ENCODE data around the gene LAIR1.
"Not testable (repeated sequence)": the region's sequence is repeated elsewhere in the genome, so short reads cannot be mapped to it uniquely, and the experiment has no call there.

Gene LAIR1

DNA sequence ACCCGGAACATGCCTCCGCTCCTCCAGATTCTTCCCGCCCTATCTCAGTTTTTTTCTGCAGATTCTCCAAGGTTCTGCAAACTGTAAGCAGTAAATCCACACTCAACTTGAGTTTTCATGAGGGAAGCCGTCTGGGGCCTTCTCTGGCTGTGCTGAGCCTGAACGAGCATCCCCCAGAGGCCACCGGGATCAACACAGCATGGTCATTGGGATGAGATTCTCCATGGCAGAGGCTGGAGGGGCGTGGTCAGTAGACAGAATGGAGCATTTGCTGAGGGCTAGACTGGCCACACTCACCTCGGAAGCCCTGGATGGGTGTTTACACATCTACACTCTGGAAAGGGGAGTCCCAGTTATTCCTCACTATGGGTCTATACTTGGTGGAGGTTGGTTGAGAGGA is 23.4 kb downstream of the LAIR1 start:
- DNase-seq (ENCODE audit: low spot score), result no peak

DNA sequence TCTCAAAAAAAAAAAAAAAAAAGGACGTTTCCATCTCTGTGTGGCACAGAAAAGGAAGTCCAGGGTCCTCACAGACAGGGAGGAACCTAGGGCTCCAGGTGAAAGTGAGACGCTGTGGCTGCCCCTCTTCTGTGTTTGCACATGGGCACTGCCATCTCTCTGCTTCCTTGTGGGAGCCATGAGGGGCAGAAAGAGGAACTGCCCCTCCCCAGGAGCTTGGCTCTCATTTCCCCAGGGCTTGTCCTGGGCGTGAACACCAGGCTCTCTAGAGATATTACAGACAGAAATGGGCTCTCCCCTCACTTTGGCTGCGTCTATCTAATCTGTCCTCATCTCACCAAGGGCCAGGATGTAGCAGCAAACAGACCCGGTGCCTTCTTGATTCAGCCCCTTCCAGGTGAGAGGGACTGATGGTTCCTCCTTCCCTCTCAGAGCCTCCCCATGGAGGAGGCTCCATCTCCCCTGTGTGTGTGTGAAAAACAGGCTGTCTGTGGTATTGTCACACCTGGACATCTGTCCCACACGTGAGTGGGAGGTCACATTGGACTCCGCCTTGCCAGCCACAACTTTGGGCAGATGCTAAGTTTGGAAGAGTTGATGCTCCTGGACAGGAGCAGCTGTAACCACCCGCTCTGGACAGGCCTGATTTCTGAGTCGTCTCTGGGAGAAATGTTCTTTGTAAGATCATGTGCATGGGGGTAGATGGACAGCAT is 24.9 kb downstream of the LAIR1 start:
- peak; percentile 56 for DNase-seq (ENCODE audit: low spot score)

DNA sequence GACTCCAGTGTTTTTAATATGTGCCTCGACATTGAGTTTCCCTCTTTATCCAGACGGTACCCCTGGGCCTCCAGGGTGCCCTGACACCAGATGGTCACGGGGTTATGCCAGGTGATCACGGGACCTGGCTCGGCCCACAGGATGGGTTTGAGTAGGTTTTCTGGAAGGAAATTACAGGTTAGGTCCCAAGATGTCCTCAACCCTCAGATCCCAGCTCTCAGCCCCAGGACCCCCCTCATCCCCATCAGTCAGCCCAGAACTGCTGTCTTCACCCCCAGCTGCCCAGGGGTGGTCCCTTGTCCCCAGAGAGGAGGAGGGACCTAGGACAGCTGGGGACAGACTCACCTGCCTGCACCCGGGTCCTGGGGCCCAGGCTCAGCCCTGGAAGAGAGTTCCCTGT is 26.2 kb downstream of the LAIR1 start:
- DNase-seq (ENCODE audit: low spot score), result no peak

DNA sequence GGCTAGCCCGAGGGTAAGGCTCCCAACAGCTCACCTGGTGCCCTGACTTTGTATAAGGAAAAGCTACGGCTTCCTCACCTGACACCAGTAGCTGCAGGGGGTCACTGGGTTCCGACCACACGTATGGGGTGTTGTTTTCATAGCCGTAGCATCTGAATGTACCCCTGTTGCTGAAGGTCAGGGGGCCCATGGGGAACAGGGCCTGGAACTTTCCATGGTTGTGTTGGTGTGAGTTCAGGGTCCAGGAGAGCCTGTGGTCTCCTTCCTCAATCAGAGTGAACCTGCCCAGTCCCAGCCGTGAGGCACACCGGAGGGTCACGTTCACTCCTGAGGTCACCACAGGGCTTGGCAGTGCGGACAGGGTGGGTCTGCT is 26.9 kb downstream of the LAIR1 start:
- DNase-seq (ENCODE audit: low spot score), result no peak

- no peak for DNase-seq (ENCODE audit: low spot score)
Observed at GRCh38 chr19:54336893-54337857, 27.6 kb downstream of the LAIR1 start.

DNA sequence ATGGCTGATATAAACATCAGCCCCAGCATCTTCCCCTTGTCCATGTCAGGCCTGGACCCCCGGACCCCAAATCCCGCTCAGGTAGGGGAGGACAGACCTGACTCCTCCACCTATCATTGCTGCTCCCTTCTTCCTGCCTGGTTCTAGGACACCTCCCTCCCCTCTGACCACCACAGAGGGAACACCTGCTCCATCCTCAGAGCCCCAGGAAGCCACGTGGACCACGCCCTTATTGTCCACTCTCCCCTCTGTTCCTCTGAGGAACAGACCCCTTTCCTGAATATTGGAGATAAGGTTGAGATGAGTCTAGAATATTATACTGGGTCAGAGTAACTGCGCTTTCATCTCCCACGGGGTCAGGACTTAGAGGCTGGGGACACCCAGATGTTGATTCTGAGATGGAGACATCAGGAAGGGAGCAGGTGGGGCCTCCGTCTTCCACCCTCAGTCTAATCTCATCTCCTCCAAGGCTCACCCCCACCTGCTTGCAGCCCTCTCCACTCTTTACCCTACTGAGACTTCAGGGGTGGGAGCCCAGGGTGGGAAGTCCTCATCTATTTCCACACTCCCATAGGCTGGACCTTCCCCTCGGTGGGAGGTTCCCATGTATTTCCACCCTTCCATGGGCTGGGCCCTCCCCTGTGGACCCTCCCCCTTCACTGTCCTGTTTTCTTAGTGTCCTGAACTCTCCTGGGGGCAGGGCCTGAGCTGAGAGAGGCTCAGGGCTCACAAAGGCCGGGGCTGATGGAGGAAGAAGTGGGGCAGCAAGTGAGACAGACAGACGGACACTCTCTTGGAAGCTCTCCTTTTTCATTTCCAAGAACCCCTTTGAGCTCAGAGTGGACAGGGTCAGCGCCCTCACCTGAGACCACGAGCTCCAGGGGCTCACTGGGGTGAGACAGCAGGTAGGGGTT is 28.5 kb downstream of the LAIR1 start:
- DNase-seq (ENCODE audit: low spot score), result no peak

DNA sequence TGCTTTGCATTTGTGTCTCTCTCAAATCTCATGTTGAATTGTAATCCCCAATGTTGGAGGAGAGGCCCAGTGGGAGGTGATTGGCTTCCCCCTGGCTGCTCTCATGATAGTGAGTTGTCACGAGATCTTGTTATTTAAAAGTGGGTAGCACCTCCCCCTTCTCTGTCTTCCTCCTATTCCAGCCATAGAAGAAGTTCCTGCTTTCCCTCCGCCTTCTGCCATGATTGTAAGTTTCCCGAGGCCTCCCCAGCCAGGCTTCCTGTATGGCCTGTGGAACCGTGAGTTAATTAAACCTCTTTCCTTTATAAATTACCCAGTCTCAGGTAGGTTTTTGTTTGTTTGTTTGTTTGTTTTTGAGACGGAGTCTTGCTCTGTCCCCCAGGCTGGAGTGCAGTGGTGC is 29.6 kb downstream of the LAIR1 start:
- no peak for DNase-seq (ENCODE audit: low spot score)

DNA sequence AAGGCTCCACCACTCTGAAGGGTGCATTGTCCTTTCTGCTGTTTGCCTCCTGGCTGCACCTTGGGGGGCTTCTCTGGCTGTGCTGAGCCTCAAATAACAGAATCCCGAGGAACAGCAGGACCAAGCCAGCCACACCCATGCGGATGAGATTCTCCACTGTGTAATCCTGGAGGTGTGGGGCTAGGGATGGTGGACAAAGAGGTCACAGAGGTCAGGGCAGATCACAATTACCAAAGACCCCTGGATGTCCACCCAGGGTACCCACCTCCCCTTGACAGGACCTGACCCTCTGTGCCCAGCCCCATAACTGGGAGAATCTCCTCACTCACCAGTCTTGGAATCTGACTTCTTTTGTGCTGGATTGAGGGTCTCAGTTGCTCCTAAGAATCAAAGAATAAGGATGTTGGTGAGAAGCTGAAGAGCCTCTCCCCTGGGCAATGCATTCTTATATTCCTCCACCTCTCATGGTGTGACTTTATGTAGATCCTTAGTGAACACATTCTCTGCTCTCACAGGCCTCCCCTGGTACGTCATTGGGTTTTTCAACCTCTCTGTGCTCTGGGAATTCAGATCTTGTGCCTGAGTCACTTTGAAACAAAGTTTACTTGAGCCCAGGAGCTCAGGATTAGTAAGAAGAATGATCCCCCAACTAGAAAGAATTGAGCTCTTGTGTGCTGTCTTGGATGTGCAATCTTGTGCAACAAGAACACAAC is 31.0 kb downstream of the LAIR1 start:
- DNase-seq (ENCODE audit: low spot score), result no peak

DNA sequence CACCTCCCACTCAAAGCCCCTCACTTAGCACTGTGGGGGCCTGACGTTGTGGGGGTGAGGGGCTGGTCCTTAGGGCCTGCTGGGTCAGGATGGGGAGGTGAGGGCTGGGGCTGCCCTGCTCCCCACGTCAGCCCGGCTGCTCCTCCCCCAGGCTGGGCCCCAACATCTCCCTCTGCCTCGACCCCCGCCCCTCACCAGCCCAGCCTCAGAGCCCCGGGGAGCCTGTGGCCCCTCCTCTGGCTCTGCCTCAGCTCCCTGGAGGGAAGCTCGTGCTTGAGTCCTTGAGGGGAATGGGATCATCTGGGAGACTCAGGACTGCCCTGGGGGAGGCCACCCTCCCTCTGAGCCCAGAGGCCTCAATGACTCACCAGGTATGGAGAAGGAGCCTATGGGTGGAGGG is 32.6 kb downstream of the LAIR1 start:
- DNase-seq (ENCODE audit: low spot score), result no peak

- no peak for DNase-seq (ENCODE audit: low spot score)
Observed at GRCh38 chr19:54331626-54332025, 33.1 kb downstream of the LAIR1 start.

DNA sequence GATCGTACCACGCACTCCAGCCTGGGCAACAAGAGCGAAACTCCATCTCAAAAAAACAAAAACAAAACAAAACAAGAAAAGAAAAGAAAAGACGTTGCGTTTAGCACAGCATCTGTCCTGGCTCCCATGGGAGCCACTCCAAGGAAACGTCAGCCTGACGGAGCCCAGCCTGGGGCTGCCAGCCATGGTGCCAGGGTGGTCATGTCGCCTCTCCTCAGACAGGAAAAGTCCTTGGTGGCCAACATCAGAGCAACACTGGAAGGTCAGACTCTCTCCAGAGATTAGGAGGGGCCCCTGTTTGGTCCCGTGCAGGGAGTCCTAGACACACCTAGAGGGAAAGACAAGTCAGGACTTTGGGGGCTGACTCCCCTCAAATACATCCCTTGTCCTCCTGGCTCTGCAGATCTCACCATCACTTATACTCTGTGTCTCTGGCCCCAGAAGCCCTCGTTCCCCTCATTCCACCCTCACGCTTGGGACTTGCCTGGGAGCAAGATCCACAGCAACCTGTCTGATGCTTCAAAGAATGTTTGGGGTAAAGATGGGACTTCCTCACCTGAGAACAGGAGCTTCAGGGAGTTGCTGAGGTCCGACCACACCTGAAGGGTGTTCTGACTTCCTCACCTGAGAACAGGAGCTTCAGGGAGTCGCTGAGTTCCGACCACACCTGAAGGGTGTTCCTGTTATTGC is 35.1 kb downstream of the LAIR1 start:
- DNase-seq (ENCODE audit: low spot score), result no peak

DNA sequence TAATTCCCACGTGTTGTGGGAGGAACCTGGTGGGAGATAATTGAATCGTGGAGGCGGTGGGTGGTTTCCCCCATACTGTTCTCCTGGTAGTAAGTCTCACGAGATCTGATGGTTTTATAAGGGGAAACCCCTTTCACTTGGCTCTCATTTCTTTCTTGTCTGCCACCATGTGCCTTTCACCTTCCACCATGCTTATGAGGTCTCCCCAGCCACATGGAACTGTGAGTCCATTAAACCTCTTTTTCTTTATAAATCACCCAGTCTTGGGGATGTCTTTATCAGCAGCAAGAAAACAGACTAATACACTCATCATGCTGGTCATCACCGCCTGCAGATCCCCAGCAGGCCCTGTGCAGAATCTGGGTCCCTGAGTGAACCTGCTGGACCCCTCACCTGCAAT is 36.0 kb downstream of the LAIR1 start:
- DNase-seq (ENCODE audit: low spot score), result not testable (repeated sequence)

DNA sequence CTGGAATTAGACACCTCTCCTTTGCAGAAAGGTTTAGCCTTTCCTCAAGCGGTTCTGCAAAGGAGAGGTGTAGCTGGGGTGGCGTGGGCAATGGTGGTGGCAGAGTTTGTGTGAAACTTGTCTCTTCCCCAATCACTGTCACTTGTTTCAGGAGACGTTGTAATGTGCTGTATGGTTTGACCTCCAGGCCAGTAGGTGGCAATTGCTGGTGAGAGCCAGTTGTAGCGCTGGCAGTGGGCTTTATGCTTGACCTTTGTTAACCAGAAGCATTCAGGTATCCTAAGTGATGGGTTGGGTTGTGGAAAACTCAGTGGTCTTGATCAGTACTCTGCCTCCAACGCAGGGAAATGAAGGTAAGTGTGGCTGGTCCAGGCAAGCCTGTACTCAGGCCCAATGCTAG is 39.1 kb downstream of the LAIR1 start:
- DNase-seq (ENCODE audit: low spot score), result no peak

GRCh38 chr19:54325194-54325621 is 39.5 kb downstream of the LAIR1 start:
- peak; percentile 73 for DNase-seq (ENCODE audit: low spot score)

- no peak for DNase-seq (ENCODE audit: low spot score)
Observed at GRCh38 chr19:54324071-54324470, 40.7 kb downstream of the LAIR1 start.

DNA sequence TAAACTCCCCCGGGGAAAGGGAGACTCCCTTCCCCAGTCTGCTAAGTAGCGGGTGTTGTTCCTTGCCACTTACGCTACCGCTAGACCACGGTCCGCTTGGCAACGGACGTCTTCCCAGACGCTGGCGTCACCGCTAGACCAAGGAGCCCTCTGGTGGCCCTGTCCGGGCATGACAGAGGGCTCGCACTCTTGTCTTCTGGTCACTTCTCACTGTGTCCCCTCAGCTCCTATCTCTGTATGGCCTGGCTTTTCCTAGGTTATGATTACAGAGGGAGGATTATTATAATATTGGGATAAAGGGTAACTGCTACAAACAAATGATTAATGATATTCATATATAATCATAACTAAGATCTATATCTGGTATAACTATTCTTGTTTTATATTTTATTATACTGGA is 41.8 kb downstream of the LAIR1 start:
- not testable (repeated sequence) for DNase-seq (ENCODE audit: low spot score)

GRCh38 chr19:54322295-54322694 is 42.4 kb downstream of the LAIR1 start:
- DNase-seq (ENCODE audit: low spot score), result not testable (repeated sequence)

GRCh38 chr19:54319892-54320670 is 44.6 kb downstream of the LAIR1 start:
- no peak for DNase-seq (ENCODE audit: low spot score)

- DNase-seq (ENCODE audit: low spot score), result no peak
Observed at GRCh38 chr19:54319049-54319448, 45.7 kb downstream of the LAIR1 start.

DNA sequence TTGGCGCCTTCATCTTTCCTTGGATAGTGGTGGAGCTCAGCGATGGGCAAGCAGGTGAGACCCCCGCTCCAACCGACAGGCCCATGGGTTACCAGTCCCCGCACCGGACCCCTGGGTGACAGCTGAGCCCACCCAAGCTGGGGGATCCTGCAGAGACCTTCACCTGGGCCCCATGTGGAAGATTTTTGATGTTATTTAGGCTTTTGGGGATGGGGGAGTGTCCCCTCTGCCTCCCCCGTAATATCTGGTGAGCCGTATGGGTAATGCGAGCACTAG is 46.8 kb downstream of the LAIR1 start:
- DNase-seq (ENCODE audit: low spot score), result no peak

Data from Ammon's horn (tissue), 1 donor.